B cell (primary cell): ENCODE results near the gene LONRF2.

Experiments used
- CTCF ChIP-seq: fragments of 200-600 bp; IDR thresholded peaks from one replicate; pipeline ENCODE4 v1.8.0; 2022; ENCODE audit warnings: antibody characterized with exemption, mild to moderate bottlenecking
- EZH2 ChIP-seq: IDR thresholded peaks from 2 replicates; pipeline ENCODE4 v1.6.1; 2012; ENCODE audit warnings: borderline replicate concordance, low read depth, mild to moderate bottlenecking, moderate library complexity, low read length; ENCODE audit not compliant: insufficient read depth, poor library complexity, severe bottlenecking

- TF ChIP-seq CTCF (no peak), EZH2 (no peak)
Measured at GRCh38 chr2:100334929-100335328, 12.6 kb upstream of the LONRF2 start.
